Peyer's patch (tissue), 4 donors: ENCODE results near the gene ENHO.
A peak's percentile ranks its signal among the peaks of the same experiment; 100 is the strongest.

ENCODE experiments used
- CTCF ChIP-seq, 6 experiments: fragments of 450-650 bp in 4 of 6; fragments of 200-600 bp in 2 of 6; sonication (generic) in 1 of 6; IDR thresholded peaks; one replicate each; pipeline ENCODE4 v1.5.1; 2017 to 2019; ENCODE audit warnings: antibody characterized with exemption in 6 of 6, mild to moderate bottlenecking in 3 of 6, moderate library complexity in 1 of 6
- POLR2A ChIP-seq, 2 donors: fragments of 450-650 bp; IDR thresholded peaks; one replicate each; pipeline ENCODE4 v1.5.1; 2017; ENCODE audit warnings: antibody characterized with exemption in 2 of 2, mild to moderate bottlenecking in 2 of 2, moderate library complexity in 2 of 2

GRCh38 chr9:34547960-34548611 is 25.3 kb upstream of the ENHO start:
- TF ChIP-seq CTCF (IDR thresholded peaks at IDR 0.05) (peak in 5 of 6 experiments; percentile 15 to 89 (median 84)), POLR2A (IDR thresholded peaks at IDR 0.05) (no peak)
